ENCODE results near the gene INSYN2B. TPM values are rescaled to one million over a fixed set of nuclear protein-coding genes. Genes with fewer than 3 reads are reported as not detected.

The INSYN2B gene
- total RNA-seq (2022; extraction: Qiagen RNA extraction; ENCODE audit: low read depth), result 0.50 to 0.64 TPM (median 0.59 TPM) in 5 replicates

DNA sequence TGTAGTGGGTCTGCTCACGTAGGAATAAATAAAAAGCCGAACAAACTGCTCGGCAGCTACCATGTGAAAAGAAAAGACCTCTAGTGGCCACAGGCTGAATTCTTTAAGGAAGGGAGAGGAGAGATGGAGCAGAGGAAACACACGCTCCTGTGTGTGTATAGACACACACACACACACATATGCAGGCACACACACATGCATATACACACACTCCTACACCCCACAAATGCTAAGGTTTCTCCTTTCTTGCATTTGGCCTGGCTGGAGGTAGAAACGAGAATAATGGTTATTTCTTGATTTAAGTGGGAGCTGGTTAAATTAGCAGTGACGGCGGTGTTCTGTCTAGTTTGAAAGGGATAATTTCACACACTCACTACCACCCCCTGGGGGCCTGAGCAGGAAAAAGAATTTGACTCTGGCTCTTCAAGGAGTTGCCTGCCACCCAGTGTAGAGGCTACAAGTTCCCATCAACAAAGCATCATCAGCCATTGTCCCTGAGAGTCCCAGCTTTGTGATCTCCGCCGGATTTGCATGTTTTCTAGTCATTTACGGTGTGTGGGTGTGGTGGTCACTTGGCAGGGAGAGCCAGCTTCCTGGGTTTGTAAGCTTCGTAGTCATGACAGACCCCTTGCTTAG lies at the start of gene INSYN2B:
TSS of gene INSYN2B (minus strand) at position 78 of the 636 bp plus-strand sequence. CDS start 96,597 bp downstream, outside the sequence.

Other genes with a start within 250 kb of the INSYN2B start
- gene FOXI1, start 125.4 kb upstream of the INSYN2B start, total RNA-seq (2022; extraction: Qiagen RNA extraction; ENCODE audit: low read depth), result not detected in 5 replicates